DMS114 treated with DMSO at 0.1 percent for 48 hours (cell line): ENCODE measurements around the gene PRKG2.
"Not testable (repeated sequence)": the region's sequence is repeated elsewhere in the genome, so short reads cannot be mapped to it uniquely, and the experiment has no call there.

Experiments
- DNase-seq: peaks from one replicate; lab custom pipeline; 2025; ENCODE audit not compliant: unreplicated experiment; lab: John Stamatoyannopoulos, UW

The PRKG2 gene

DNA sequence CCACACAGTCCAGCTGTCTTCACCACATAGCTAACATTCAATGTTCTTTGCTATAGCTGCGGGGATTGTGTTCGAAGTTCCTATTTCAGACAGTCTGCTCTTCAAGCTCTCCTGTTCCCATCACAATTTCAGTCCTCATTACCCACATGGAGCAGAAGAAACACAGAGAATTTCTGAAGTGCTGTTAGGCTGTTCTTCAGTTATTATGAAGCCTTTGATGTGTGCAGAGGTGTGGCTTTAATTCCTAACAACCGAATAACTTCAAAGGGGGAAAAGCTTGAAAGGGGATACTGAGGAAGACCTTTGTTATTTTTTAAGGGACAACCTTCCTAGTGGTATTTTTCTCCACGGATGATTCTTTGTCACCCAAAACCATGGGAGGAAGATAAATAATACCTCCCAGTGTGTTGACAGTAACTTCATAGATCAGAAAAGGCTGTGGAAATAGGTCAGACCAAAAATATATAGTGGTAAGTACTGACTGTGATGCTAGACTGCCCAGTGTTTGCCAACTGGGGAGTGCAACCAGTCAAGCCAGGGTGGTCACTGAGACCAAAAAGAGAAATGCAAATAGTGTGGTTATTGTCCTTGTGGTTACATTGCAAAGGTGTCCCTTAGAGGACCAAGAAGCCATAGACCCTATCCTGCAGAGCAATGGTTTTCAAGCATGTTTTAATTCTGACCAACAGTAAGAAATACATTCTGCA is 52.1 kb downstream of the PRKG2 start:
- no peak for DNase-seq

- not testable (repeated sequence) for DNase-seq
These were observed 61.2 kb downstream of the PRKG2 start for GRCh38 chr4:81153714-81154323.

DNA sequence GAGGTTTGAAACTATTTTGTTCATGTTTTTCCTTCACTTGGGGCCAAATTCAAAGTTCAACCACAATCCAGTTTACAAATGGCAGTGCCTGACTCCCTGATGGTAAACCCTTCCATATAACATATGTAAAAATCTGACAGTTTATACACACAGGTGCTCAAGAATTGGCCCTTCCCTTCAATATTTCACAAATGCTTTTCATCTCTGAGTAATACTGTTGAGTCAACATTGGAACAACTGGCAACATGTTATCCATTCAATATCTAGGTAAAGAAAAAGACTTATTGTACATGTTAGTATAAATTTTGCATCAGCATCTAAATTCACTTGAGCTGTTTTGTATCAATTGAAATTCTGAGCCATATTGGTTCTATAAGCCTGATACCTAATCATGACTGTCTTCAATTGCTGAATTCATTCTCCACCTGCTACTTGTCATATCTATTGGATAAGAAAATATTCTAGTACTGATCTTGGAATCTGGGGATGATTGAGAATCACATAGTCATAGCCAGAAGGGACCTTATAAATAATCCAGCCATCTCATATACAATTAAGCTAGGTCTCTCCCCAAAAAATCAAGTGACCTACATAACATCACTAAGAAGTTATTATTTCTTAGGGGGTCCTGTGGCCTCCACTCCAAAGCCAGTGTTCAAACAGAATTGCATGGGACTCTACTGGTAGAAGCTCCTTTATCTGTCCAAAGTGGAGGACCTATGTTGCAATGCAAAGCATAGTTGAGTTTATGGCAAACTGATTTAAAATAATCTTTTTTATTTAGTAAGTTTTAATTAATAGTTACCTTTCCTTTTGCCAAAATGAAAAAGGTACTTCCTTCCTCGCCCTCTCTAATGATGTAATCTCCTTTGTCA is 61.9 kb downstream of the PRKG2 start:
- DNase-seq: no peak

DNA sequence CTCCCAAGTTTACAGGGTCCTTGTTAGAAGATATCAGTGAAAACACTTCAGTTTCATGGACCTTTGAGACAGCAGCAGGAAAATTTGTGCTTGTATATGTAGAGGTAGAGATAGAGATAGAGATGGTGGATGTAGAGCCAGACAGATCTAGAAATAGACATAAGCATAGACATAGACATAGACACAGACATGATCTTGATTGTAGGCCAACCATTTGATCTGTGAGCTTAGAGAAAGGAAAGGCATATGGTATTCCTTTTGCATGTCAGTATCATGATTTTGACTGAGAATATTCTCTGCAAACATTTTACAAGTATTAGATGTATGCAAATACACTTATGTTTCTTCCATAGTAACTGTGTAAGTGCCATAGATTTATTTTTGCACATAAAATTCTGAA is 65.0 kb downstream of the PRKG2 start:
- no peak for DNase-seq

DNA sequence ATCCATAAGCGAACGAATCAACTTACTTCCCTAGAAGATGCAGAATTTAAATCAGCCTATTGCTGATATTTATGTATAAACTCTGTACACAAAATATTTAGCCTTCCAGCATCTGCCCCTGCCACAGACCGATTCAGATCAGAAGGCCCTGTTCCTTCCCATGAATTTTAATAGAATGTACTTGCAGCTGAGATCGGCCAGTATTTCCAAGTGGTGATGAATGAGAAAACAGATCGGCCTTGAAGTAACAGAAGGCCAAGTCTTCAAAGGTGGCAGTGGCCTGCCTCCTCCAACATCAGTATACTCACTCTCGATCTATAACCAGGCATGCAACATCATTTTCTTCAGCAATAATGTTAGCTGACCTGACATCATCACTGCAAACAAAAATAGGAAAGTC is 66.4 kb downstream of the PRKG2 start:
- DNase-seq: no peak

DNA sequence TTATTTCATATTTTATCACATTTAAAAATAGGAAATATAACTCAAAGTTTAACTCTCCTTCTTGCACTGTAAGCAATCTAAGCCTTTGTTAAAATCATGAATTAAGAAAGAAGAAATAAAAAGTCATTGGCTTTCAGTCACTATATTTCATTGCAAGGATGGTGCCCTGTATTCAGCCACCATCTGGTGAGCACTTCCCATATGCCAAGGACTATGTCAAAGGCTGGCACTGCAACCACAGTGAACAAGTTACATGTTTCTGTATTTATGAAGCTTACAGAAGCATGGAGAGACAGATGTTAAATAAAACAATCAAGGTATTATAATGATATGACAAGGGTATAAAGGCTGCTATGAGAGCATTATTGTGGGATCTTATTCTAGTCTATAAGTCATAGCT is 68.6 kb downstream of the PRKG2 start:
- no peak for DNase-seq

DNA sequence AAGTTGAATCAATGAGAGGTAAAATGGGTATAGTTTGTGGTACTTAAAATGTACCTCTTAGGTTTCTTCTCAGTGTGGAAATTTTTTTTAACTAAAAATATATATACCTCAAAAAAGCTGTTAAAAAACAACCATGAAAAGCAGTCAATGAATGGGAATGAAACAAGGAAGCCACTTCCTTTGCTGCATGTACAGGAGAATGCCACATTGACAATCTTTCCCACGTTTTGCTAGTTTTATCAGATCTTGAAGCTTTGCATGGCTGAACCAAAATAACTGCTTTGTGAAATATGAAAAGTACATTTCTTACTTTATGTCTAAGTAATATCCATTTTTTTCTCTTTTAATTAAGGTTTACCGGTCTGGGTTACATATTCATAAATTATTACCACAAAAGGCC is 71.8 kb downstream of the PRKG2 start:
- no peak for DNase-seq

DNA sequence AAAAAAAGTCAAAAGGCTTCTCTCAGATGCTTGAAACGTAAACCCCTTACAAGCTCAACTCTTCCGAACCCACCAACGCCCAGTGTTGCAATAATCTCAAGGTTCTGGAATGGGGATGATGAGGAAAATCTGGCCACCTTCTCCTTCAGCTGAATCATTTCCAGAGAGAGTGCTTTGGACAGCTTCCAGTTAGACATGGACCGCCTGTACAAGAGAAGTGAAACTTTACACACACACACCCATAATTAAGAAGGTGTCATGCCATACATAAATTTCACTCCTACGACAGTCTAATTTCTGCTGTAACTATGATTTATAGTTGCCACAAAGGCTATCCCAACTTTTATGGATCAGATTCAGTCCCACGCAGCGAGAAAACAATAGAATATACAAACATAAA is 72.3 kb downstream of the PRKG2 start:
- no peak for DNase-seq

DNA sequence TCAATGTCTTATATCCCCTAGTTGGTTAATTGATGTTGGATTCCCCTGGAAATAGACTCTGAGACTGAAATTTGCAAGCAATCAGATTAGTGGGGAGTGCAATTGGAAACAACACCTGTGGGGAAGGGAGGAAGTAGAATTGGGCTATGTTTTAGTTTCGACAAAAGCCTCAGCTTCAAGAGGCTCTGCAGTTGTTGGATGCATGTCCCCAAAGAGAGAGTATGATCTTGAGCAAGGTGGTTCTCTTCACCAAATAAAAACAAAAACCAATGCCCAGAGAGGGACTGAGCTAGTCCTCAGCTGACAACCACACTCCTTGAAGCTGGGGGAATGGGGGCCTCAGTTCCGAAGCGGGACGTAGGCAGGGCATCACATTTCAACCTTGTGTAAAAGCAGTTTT is 77.1 kb downstream of the PRKG2 start:
- DNase-seq: no peak

- DNase-seq: no peak
These were observed 77.6 kb downstream of the PRKG2 start for GRCh38 chr4:81137446-81137845.

DNA sequence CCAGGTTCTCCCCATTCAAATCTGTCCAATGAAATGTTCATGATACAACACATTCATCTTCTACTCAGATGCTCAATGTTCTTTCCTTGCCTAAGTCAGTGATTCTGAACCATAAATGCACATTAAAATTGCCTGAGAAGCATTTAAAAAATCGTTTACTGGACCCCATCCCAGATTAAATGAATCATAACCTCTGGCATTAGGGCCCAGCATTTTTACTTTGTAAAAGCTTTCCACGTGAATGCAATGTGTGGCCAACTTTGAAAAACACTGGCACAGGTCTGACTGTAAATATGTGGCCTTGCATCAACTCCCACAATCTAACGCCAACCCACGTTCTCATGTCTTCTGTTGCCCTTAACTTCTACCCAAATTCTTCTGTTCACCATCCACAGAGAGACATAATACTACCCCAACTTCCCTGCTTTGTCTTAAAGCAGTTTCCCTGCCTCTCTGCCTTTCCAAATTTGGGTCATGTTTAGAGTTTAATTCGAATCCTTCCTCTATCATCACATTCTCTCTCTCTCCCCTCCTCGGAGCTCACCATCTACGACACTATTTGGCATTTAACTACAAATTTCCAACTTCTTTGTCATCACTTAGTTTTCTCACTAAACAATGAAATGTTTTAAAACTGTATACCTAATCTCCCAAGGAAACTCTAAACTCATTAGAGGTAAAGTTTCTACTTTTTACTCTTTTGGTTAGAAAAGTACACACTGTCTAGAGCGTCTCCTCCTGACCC is 78.7 kb downstream of the PRKG2 start:
- DNase-seq: no peak

DNA sequence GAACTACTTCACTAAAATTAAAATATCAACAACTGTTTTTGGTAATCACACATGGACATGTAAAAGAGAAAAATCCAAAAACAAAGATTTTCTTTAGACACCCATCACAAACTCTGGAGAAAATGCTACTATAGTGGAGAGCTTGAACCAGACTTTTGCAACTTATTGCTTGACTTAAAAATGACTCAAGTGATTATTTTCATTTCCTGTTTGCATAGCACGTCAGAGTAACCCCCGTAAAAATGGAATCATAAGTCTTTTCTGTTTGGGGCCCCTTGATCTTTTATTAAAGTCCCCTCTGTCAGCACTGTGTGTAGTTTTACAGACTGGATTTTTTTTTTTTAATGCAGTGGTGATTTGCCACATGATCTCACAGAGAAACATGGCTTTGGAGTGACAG is 79.5 kb downstream of the PRKG2 start:
- no peak for DNase-seq

DNA sequence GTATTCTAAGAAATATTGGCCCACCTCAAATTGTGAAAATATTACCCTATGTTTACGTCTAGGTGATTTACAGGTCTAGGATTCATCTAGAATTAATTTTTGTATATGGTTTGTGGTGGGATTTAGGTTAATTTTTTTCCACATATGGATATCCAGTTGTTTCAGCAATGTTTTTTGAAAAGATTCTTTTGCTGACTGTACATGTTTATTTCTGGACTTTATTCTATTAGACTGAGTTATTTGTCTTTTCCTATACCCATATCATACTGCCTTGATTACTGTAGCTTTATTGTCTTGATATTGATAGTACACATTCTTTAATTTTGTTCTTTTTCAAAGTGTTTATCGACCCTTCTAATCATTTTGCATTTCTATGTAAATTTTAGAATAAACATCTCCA is 83.5 kb downstream of the PRKG2 start:
- no peak for DNase-seq

- no peak for DNase-seq
These were observed 84.0 kb downstream of the PRKG2 start for GRCh38 chr4:81131066-81131465.

GRCh38 chr4:81130569-81130968 is 84.5 kb downstream of the PRKG2 start:
- DNase-seq: no peak

DNA sequence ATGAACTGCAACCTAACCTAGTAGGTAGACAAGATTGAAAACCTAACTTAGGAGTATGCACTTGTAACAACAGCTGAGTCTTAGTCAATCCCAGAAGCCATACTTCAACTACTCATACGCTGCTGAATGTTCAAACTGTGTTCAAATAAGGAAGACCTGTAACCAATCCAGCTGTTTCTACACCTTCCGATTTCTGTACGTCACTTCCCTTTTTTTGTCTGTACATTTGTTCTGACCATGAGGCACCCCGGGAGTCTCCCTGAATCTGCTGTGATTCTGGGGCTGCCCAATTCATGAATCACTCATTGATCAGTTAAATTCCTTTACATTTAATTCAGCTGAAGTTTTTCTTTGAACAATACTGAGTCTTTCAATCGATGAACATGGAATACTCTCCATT is 95.0 kb downstream of the PRKG2 start:
- no peak for DNase-seq

DNA sequence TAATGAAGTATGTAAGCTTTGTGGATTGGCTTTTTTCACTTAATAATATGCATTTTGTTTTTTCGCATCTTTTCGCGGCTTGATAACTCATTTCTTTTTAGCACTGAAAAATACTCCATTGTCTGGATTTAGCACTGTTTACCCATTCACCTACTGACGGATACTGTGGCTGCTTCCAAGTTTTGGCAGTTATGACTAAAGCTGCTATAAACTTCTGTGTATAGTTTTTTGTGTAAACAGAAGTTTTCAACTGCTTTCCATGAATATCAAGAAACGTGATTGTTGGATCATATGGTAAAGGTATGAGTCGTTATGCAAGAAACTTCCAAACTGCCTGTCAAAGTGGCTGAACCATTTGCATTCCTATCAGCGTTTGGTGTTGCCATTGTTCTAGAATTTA is 96.9 kb downstream of the PRKG2 start:
- no peak for DNase-seq

- no peak for DNase-seq
These were observed 98.5 kb downstream of the PRKG2 start for GRCh38 chr4:81116566-81116965.

DNA sequence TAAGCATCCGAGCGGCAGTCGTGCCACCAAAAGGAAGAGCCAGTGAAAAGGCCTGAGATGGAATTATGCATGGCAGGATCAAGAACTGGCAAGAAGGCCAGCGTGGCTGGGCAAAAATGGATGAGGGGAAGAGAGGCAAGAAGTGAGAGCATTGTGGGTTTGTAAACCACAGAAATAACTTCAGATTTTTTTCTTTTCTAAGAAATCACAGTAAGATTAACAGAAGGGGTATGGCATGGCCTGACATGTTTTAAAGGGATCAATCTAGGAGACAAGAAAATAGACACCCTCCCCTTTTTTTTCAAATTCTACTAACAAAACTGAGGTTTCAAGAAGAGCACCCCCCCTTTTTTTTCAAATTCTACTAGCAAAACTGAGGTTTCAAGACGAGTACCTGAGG is 102.0 kb downstream of the PRKG2 start:
- no peak for DNase-seq

DNA sequence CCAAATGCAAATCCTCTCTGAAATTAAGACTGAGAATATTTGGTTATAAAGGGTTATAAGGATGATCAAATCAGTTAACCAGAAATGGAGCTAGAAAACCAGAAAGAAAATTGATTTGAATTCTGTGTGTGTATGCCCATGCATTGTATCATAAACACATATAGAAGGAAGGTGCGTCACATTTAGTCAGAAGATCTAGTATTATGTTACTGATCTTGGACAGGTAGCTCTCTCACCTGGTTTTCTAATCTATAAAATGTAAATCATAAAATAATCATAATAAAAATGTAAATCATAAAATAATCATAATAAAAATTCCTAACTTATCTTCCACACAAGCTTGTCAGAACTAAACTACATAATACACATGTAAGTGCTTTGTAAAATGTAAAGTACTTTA is 105.7 kb downstream of the PRKG2 start:
- no peak for DNase-seq

DNA sequence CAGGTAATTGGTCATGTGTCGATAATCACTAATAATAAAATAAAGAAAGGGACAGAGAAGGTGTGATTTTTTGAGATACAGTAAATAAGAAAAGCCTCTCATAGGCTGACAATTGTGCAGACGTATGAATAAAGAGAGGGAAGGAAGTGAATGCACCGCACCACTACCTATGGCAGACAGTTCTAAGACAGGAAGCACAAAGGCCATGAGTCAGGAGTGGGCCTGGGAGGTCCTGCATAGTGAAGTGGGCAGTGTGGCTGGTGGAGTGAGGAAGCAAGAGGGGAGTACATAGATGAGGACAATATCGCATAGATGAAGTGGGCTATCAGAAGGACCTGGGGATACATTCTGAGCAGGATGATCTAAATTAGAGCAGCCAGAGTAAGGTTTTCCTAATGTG is 108.9 kb downstream of the PRKG2 start:
- no peak for DNase-seq
